NAMALWA (cell line): ENCODE results near the gene GABRG3.
"Not testable (repeated sequence)": the region's sequence is repeated elsewhere in the genome, so short reads cannot be mapped to it uniquely, and the experiment has no call there.

Experiments
- DNase-seq: peaks from one replicate; pipeline ENCODE4 v3.0.0-alpha.2; 2015; ENCODE audit warnings: low spot score

GABRG3 gene

GRCh38 chr15:27003003-27003402 lies 32.0 kb downstream of the GABRG3 start:
- DNase-seq = not testable (repeated sequence)

- DNase-seq = not testable (repeated sequence)
Observed at GRCh38 chr15:27004226-27004625, 33.2 kb downstream of the GABRG3 start.

GRCh38 chr15:27017168-27017809 lies 46.3 kb downstream of the GABRG3 start:
- DNase-seq = peak; percentile 88

- no peak for DNase-seq
Observed at GRCh38 chr15:27019687-27020086, 48.7 kb downstream of the GABRG3 start.

- no peak for DNase-seq
Observed at GRCh38 chr15:27025481-27025966, 54.5 kb downstream of the GABRG3 start.

GRCh38 chr15:27027229-27027628 lies 56.2 kb downstream of the GABRG3 start:
- DNase-seq = no peak

GRCh38 chr15:27028858-27029477 lies 58.0 kb downstream of the GABRG3 start:
- DNase-seq = no peak

- no peak for DNase-seq
Observed at GRCh38 chr15:27036210-27036609, 65.2 kb downstream of the GABRG3 start.

- no peak for DNase-seq
Observed at GRCh38 chr15:27037501-27037900, 66.5 kb downstream of the GABRG3 start.

- DNase-seq = no peak
Observed at GRCh38 chr15:27039152-27039551, 68.2 kb downstream of the GABRG3 start.

- DNase-seq = no peak
Observed at GRCh38 chr15:27042230-27042629, 71.2 kb downstream of the GABRG3 start.

- no peak for DNase-seq
Observed at GRCh38 chr15:27042646-27043045, 71.7 kb downstream of the GABRG3 start.

- no peak for DNase-seq
Observed at GRCh38 chr15:27043770-27044169, 72.8 kb downstream of the GABRG3 start.

GRCh38 chr15:27045796-27046195 lies 74.8 kb downstream of the GABRG3 start:
- DNase-seq = no peak

- no peak for DNase-seq
Observed at GRCh38 chr15:27046880-27047279, 75.9 kb downstream of the GABRG3 start.

GRCh38 chr15:27050163-27050562 lies 79.2 kb downstream of the GABRG3 start:
- no peak for DNase-seq

- no peak for DNase-seq
Observed at GRCh38 chr15:27054426-27054825, 83.4 kb downstream of the GABRG3 start.

GRCh38 chr15:27057904-27058645 lies 87.1 kb downstream of the GABRG3 start:
- DNase-seq = no peak

- no peak for DNase-seq
Observed at GRCh38 chr15:27058939-27059338, 88.0 kb downstream of the GABRG3 start.

GRCh38 chr15:27059610-27060202 lies 88.7 kb downstream of the GABRG3 start:
- DNase-seq = peak; percentile 74

- no peak for DNase-seq
Observed at GRCh38 chr15:27061739-27062138, 90.8 kb downstream of the GABRG3 start.

- DNase-seq = no peak
Observed at GRCh38 chr15:27062951-27063350, 92.0 kb downstream of the GABRG3 start.

GRCh38 chr15:27064080-27064479 lies 93.1 kb downstream of the GABRG3 start:
- DNase-seq = no peak
